H1 (cell line): ENCODE results near the gene PHF24. TPM values are rescaled to one million over a fixed set of nuclear protein-coding genes. Genes with fewer than 3 reads are reported as not detected.

ENCODE experiments used
- CTCF ChIA-PET: fragments of 300-600 bp; sonication (Branson Sonifier 250); formaldehyde crosslinking; loops from one replicate; lab custom pipeline; 2021; ENCODE audit not compliant: partially characterized antibody; lab: Charles Lee
- POLR2A ChIA-PET: fragments of 300-600 bp; sonication (Branson Sonifier 250); formaldehyde crosslinking; loops from one replicate; lab custom pipeline; 2021; ENCODE audit warnings: inconsistent platforms; ENCODE audit not compliant: partially characterized antibody; lab: Charles Lee
- DNase-seq, 2 experiments: peaks; one replicate each; pipeline versions ENCODE4 v3.0.0 to v3.0.0-alpha.2; 2010 to 2022; ENCODE audit warnings: low spot score in 2 of 2, low read depth in 1 of 2, mixed read lengths in 1 of 2
- FAIRE-seq: peaks from 2 replicates; lab custom pipeline; 2011; peaks lifted over from hg19 to GRCh38; lab: Jason Lieb, UNC
- H2AFZ ChIP-seq: 2 replicates; pipeline ENCODE4 v1.8.1; 2012; ENCODE audit warnings: low read length, inconsistent platforms
- H2AK5ac ChIP-seq: 2 replicates; pipeline ENCODE4 v1.6.1; 2013; ENCODE audit warnings: low read depth, low read length
- H2BK120ac ChIP-seq: replicated peaks from 2 replicates; pipeline ENCODE3; 2013; ENCODE audit warnings: low read depth, low read length, inconsistent platforms
- H2BK12ac ChIP-seq: 2 replicates; pipeline ENCODE4 v1.6.1; 2013; ENCODE audit warnings: low read depth, low read length
- H2BK15ac ChIP-seq: 2 replicates; pipeline ENCODE4 v1.6.1; 2013; ENCODE audit warnings: low read length
- H2BK20ac ChIP-seq: 2 replicates; pipeline ENCODE4 v1.6.1; 2013; ENCODE audit warnings: low read length
- H2BK5ac ChIP-seq: 2 replicates; pipeline ENCODE4 v1.6.1; 2013; ENCODE audit warnings: low read depth, low read length
- H3K14ac ChIP-seq: 2 replicates; pipeline ENCODE4 v1.6.1; 2013; ENCODE audit warnings: inconsistent platforms; ENCODE audit not compliant: insufficient read length
- H3K18ac ChIP-seq: 2 replicates; pipeline ENCODE4 v1.6.1; 2013; ENCODE audit warnings: low read length; ENCODE audit errors: extremely low read depth
- H3K23ac ChIP-seq: 2 replicates; pipeline ENCODE4 v1.6.1; 2013; ENCODE audit warnings: inconsistent platforms; ENCODE audit not compliant: insufficient read length
- H3K23me2 ChIP-seq: 2 replicates; pipeline ENCODE4 v1.6.1; 2013; ENCODE audit warnings: low read depth, low read length
- H3K27ac ChIP-seq: 2 replicates; pipeline ENCODE4 v1.6.1; 2011; ENCODE audit warnings: low read depth, low read length, inconsistent platforms
- H3K27me3 ChIP-seq, 4 experiments: replicated peaks in 1 of 4; 1 replicate in 1 of 4; 2 replicates in 3 of 4; pipeline versions ENCODE4 v1.6.1 to v1.8.1; 2011 to 2013; ENCODE audit warnings: low read length in 3 of 4, mild to moderate bottlenecking in 3 of 4, inconsistent platforms in 2 of 4, mixed read lengths in 2 of 4, moderate library complexity in 1 of 4; ENCODE audit not compliant: control insufficient read depth in 3 of 4, insufficient read depth in 3 of 4; ENCODE audit errors: extremely low read depth in 1 of 4
- H3K36me3 ChIP-seq, 4 experiments: 2 replicates each; pipeline versions ENCODE4 v1.6.1 to v1.8.1; 2011 to 2013; ENCODE audit warnings: mild to moderate bottlenecking in 4 of 4, low read length in 3 of 4, moderate library complexity in 2 of 4, control low read depth in 1 of 4, inconsistent platforms in 1 of 4; ENCODE audit not compliant: insufficient read depth in 4 of 4, control insufficient read depth in 2 of 4
- H3K4ac ChIP-seq: replicated peaks from 2 replicates; pipeline ENCODE3; 2013; ENCODE audit warnings: low read length, low read depth, mixed read lengths, inconsistent platforms; ENCODE audit not compliant: insufficient read length
- H3K4me1 ChIP-seq, 4 experiments: replicated peaks in 1 of 4; 1 replicate in 1 of 4; 2 replicates in 3 of 4; pipeline versions ENCODE4 v1.6.1 to v1.8.1; 2011 to 2013; ENCODE audit warnings: low read length in 3 of 4, inconsistent platforms in 2 of 4, mixed read lengths in 1 of 4; ENCODE audit not compliant: insufficient read depth in 4 of 4, control insufficient read depth in 3 of 4
- H3K4me2 ChIP-seq, 2 experiments: 2 replicates each; pipeline versions ENCODE4 v1.6.1 to v1.8.1; 2011 to 2013; ENCODE audit warnings: low read depth in 2 of 2, low read length in 2 of 2, control low read depth in 1 of 2, inconsistent platforms in 1 of 2, mild to moderate bottlenecking in 1 of 2; ENCODE audit not compliant: insufficient read depth in 1 of 2
- H3K4me3 ChIP-seq, 4 experiments: fragments of 200-600, 300-600 bp in 1 of 4; sonication (generic), shearing (Covaris generic), sonication (Bioruptor Twin) in 1 of 4; 2 replicates each; pipeline versions ENCODE4 v1.5.1 to v1.8.1; 2011 to 2016; ENCODE audit warnings: low read length in 4 of 4, low read depth in 3 of 4, control low read depth in 2 of 4, inconsistent platforms in 2 of 4, mild to moderate bottlenecking in 2 of 4, mixed read lengths in 1 of 4, moderate library complexity in 1 of 4; ENCODE audit not compliant: insufficient read depth in 2 of 4; ENCODE audit errors: extremely low read depth in 1 of 4
- H3K56ac ChIP-seq: replicated peaks from 2 replicates; pipeline ENCODE3; 2013; ENCODE audit warnings: low read depth, mild to moderate bottlenecking, mixed read lengths, low read length, inconsistent platforms; ENCODE audit not compliant: insufficient read length
- H3K79me1 ChIP-seq: 2 replicates; pipeline ENCODE4 v1.6.1; 2013; ENCODE audit warnings: low read depth, low read length, control low read depth
- H3K79me2 ChIP-seq, 2 experiments: 2 replicates each; pipeline versions ENCODE4 v1.6.1 to v1.8.1; 2012 to 2013; ENCODE audit warnings: low read length in 2 of 2, mild to moderate bottlenecking in 2 of 2, inconsistent platforms in 1 of 2; ENCODE audit not compliant: insufficient read depth in 2 of 2, control insufficient read depth in 1 of 2
- H3K9ac ChIP-seq, 4 experiments: replicated peaks in 1 of 4; 1 replicate in 1 of 4; 2 replicates in 3 of 4; pipeline versions ENCODE4 v1.6.1 to v1.8.1; 2011 to 2013; ENCODE audit warnings: low read depth in 3 of 4, low read length in 3 of 4, control low read depth in 2 of 4, mild to moderate bottlenecking in 2 of 4, moderate library complexity in 2 of 4, inconsistent platforms in 1 of 4; ENCODE audit errors: extremely low read depth in 1 of 4
- H3K9me3 ChIP-seq, 2 experiments: 2 replicates each; pipeline versions ENCODE4 v1.6.1 to v1.8.1; 2012 to 2013; ENCODE audit warnings: mild to moderate bottlenecking in 2 of 2, moderate library complexity in 2 of 2, control low read depth in 1 of 2, inconsistent platforms in 1 of 2, low read depth in 1 of 2, low read length in 1 of 2, mixed read lengths in 1 of 2; ENCODE audit not compliant: insufficient read depth in 2 of 2
- H4K20me1 ChIP-seq, 2 experiments: replicated peaks in 1 of 2; 2 replicates each; pipeline versions ENCODE3 to v1.8.1; 2011 to 2013; ENCODE audit warnings: inconsistent platforms in 2 of 2, low read length in 2 of 2, mild to moderate bottlenecking in 1 of 2; ENCODE audit not compliant: insufficient read depth in 2 of 2, control insufficient read depth in 1 of 2
- H4K5ac ChIP-seq: 2 replicates; pipeline ENCODE4 v1.6.1; 2013; ENCODE audit warnings: low read length, low read depth, mixed read lengths, inconsistent platforms; ENCODE audit not compliant: insufficient read length
- H4K8ac ChIP-seq: 2 replicates; pipeline ENCODE4 v1.8.0; 2013; ENCODE audit warnings: mild to moderate bottlenecking, moderate library complexity, low read length, inconsistent platforms; ENCODE audit not compliant: insufficient read depth; ENCODE audit errors: extremely low read depth
- H4K91ac ChIP-seq: replicated peaks from 2 replicates; pipeline ENCODE3; 2013; ENCODE audit warnings: low read length, mixed read lengths, inconsistent platforms; ENCODE audit not compliant: insufficient read length
- CHD2 ChIP-seq: IDR thresholded peaks from 2 replicates; pipeline ENCODE4 v1.6.1; 2012; ENCODE audit warnings: low read length, improper control_type of control experiment
- CREB1 ChIP-seq: IDR thresholded peaks from 2 replicates; pipeline ENCODE4 v1.6.1; 2012; ENCODE audit warnings: inconsistent platforms
- CTCF ChIP-seq, 3 experiments: IDR thresholded peaks; 1 replicate in 2 of 3; 2 replicates in 1 of 3; pipeline versions ENCODE4 v1.5.1 to v1.6.1; 2011; ENCODE audit warnings: low read length in 3 of 3, mild to moderate bottlenecking in 3 of 3, inconsistent platforms in 2 of 3, low read depth in 1 of 3, moderate library complexity in 1 of 3; ENCODE audit not compliant: insufficient read depth in 1 of 3; ENCODE audit errors: control extremely low read depth in 1 of 3
- EZH2 ChIP-seq: fragments of 200-600 bp; sonication (generic); IDR thresholded peaks from 2 replicates; pipeline ENCODE4 v1.7.1; 2012; ENCODE audit warnings: low read depth, mild to moderate bottlenecking, moderate library complexity, low read length, inconsistent platforms; ENCODE audit not compliant: severe bottlenecking
- KDM1A ChIP-seq: fragments of 200-600, 300-600 bp; sonication (generic); IDR thresholded peaks from 2 replicates; pipeline ENCODE4 v1.7.1; 2016; ENCODE audit warnings: mild to moderate bottlenecking, low read length, borderline replicate concordance
- KDM4A ChIP-seq: IDR thresholded peaks from one replicate; pipeline ENCODE4 v1.7.1; 2012; ENCODE audit warnings: low read depth, mild to moderate bottlenecking, moderate library complexity, low read length, inconsistent platforms; ENCODE audit not compliant: severe bottlenecking
- PHF8 ChIP-seq: fragments of 200-600 bp; sonication (generic); conservative IDR thresholded peaks from 2 replicates; pipeline ENCODE4 v1.7.1; 2012; ENCODE audit warnings: low read depth, mild to moderate bottlenecking, inconsistent platforms, low read length, moderate library complexity
- SIN3A ChIP-seq, 2 experiments: IDR thresholded peaks in 1 of 2; conservative IDR thresholded peaks in 1 of 2; 2 replicates each; pipeline ENCODE4 v1.6.1; 2011 to 2012; ENCODE audit warnings: low read length in 2 of 2, improper control_type of control experiment in 1 of 2, low read depth in 1 of 2, mild to moderate bottlenecking in 1 of 2
- WGBS, 2 experiments: shearing (Covaris generic) in 1 of 2; methylation state at CpG; one replicate each; pipeline versions ENCODE4 v1.1.6 to v1.1.7; 2013 to 2015; ENCODE audit warnings: low lambda C conversion rate in 2 of 2, mixed read lengths in 2 of 2, inconsistent platforms in 1 of 2, low coverage in 1 of 2, missing lambda C conversion rate in 1 of 2; ENCODE audit not compliant: insufficient replicate concordance in 2 of 2, insufficient coverage in 1 of 2, insufficient read length in 1 of 2; ENCODE audit errors: extremely low coverage in 1 of 2, missing lambda C conversion rate in 1 of 2; 5-methylcytosine and 5-hydroxymethylcytosine counted together
- polyA plus RNA-seq, 7 experiments: library from polyadenylated mRNA; depleted of rRNA in 3 of 7; stranded (reverse) in 5 of 7; unstranded in 2 of 7; fragments of >200 nt in 5 of 7; fragments of 200-250 nt in 2 of 7; gene quantifications; 1 replicate in 5 of 7; 2 replicates in 1 of 7; 4 replicates in 1 of 7; pipeline versions ENCODE4 v1.2.1 to v1.2.3, GENCODE V29; 2011 to 2013; ENCODE audit warnings: missing spikeins in 2 of 7, mixed read lengths in 2 of 7
- total RNA-seq: library from RNA; stranded (reverse); fragmentation: NEBNext Ultra II Directional; extraction: Animal tissue kit (Norgen Biotek cat#: 25700); gene quantifications from 2 replicates; pipeline ENCODE4 v1.2.1, GENCODE V29; 2021

The PHF24 gene
- total and polyA plus RNA-seq, 2 of the 8 experiments (the other 6 are each of a cell fraction or from before 2014, with no cell fraction given), result 0.29 to 0.35 TPM

- Histone ChIP-seq H3K27ac (peak overlapping the region; percentile 90), H3K14ac (no peak overlapping the region), H3K4me1 (peaks cover 18 to 46% (median 36%) of the 10 kb centered on the region in 4 experiments), H3K27me3 (no peaks in the 10 kb centered on the region), H4K8ac (peak overlapping the region; percentile 81; the same call in 1 of the 2 replicates), H2BK20ac (no peak overlapping the region), H3K4me2 (peak overlapping the region; percentile 87 to 92), H3K56ac (no peak overlapping the region), H2BK12ac (peak overlapping the region; percentile 75; the same call in 1 of the 2 replicates), H3K36me3 (peaks cover 0 to 12% (median 1%) of the 10 kb centered on the region in 4 experiments; a peak in 1 of 8 replicates), H4K5ac (peak overlapping the region; percentile 32), H3K9me3 (no peaks in the 10 kb centered on the region), H3K4me3 (peak overlapping the region; percentile 65 to 94 (median 74)), H3K23ac (no peak overlapping the region), H2BK5ac (peak overlapping the region; percentile 92; the same call in 1 of the 2 replicates), H3K23me2 (peaks cover 6% of the 10 kb centered on the region), H2AK5ac (no peak overlapping the region), H3K9ac (peak overlapping the region; percentile 62 to 87 (median 72)), H4K91ac (peak overlapping the region; percentile 92), H3K4ac (peak overlapping the region; percentile 75), H4K20me1 (no peaks in the 10 kb centered on the region), H3K79me2 (peaks cover 0 to 12% of the 10 kb centered on the region in 2 experiments; a peak in 1 of 4 replicates), H2BK120ac (no peak overlapping the region), H2BK15ac (no peak overlapping the region), H3K18ac (peak overlapping the region; percentile 73), H2AFZ (no peak overlapping the region), H3K79me1 (peaks cover 6% of the 10 kb centered on the region; the same call in 1 of the 2 replicates)
- POLR2A ChIA-PET, result interaction anchor here (0.6 to 4.0 kb wide), 20 partner anchors 8 to 319 kb away, joined by 3 to 29 read pairs (median 4); partner anchors contain the start of genes FANCG, STOML2 and VCP
- WGBS, 2 experiments, result 4% methylated on average over 19 of the region's 39 CpGs; no CpG with 5 or more reads in 1 of the 2 experiments
- DNase-seq (peak in 1 of 2 experiments; percentile 84), FAIRE-seq (no peak)
- CTCF ChIA-PET, result interaction anchor here (0.6 to 14.8 kb wide), 9 partner anchors 12 to 413 kb away, joined by 3 to 148 read pairs (median 3); partner anchors contain the start of gene STOML2
- TF ChIP-seq PHF8 (0 out of 2 replicates have a peak, but pooled peaks have one; percentile 1), CTCF (IDR thresholded peaks at IDR 0.05; ENCODE audit: control extremely low read depth in 1 of 3, insufficient read depth in 1 of 3, low read depth in 1 of 3, low read length in 3 of 3) (no peak), CREB1 (peak; percentile 5; the same call in 1 of the 2 replicates), SIN3A (conservative IDR thresholded peaks at IDR 0.05 in 1 of 2, IDR thresholded peaks at IDR 0.05 in 1 of 2; ENCODE audit: low read depth in 1 of 2, low read length in 2 of 2) (peak in 1 of 2 experiments; percentile 10; a peak in 1 of 4 replicates), CHD2 (no peak), KDM1A (no peak), EZH2 (no peak), KDM4A (no peak)
Observed at GRCh38 chr9:34989946-34990635, 32.0 kb downstream of the PHF24 start.
